Measurements from ENCODE around the gene PDGFB.

PDGFB gene

DNA sequence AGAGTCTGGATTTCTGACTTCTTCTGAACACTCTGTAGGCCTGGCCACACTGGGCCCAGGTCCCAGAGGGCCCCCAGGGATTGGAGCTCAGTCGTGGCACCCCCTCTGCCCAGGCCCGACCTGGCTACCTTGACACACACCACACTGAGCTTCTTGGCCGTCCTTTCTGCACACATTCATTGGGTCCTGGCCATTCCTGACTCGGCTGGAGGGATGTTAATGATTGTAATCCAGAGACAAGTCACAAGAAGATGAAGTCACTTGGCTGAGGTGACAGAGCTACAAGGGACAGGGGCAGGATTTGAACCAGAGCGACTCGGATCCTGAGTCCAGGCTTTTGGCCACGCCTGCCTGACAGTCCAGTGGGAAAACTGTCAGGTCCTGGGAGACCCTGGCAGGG is 23.9 kb upstream of the PDGFB start:
- no peak overlapping the region for H3K27ac Mint-ChIP-seq

DNA sequence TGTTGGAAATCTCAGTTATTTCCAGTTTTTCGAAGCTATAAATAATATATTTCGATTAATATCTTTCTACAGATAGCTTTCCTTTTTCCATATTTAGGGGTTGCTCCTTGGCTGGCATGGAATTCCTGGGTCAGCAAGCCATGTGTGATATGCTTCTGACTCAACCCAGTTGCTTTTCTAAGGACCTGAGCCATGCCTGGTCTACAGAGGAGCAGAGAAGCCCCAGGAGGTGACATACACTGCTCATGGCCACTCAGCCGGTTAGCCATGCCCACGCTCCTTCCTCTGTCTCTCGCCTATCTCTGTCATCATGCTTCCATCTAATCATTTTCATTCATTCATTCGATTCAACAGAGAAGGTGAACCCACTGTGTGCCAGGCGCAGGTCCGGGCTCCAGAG is 23.2 kb upstream of the PDGFB start:
- Mint-ChIP-seq H3K9me3 (no peaks in the 10 kb centered on the region), H3K27me3 (peaks cover 10% of the 10 kb centered on the region), H3K4me3 (no peak overlapping the region), H3K4me1 (ENCODE audit: low read depth) (peaks cover 15% of the 10 kb centered on the region), H3K36me3 (ENCODE audit: low read depth) (no peaks in the 10 kb centered on the region), H3K27ac (no peak overlapping the region)
- no peak for DNase-seq

More for the DNA sequence above, 23.9 kb upstream of the PDGFB start:
- DNase-seq: no peak
- peaks cover 10% of the 10 kb centered on the region for H3K27me3 Mint-ChIP-seq
- H3K4me1 Mint-ChIP-seq (ENCODE audit: low read depth): peaks cover 15% of the 10 kb centered on the region
- H3K4me3 Mint-ChIP-seq: no peak overlapping the region
- H3K9me3 Mint-ChIP-seq: no peaks in the 10 kb centered on the region
- H3K36me3 Mint-ChIP-seq (ENCODE audit: low read depth): no peaks in the 10 kb centered on the region

DNA sequence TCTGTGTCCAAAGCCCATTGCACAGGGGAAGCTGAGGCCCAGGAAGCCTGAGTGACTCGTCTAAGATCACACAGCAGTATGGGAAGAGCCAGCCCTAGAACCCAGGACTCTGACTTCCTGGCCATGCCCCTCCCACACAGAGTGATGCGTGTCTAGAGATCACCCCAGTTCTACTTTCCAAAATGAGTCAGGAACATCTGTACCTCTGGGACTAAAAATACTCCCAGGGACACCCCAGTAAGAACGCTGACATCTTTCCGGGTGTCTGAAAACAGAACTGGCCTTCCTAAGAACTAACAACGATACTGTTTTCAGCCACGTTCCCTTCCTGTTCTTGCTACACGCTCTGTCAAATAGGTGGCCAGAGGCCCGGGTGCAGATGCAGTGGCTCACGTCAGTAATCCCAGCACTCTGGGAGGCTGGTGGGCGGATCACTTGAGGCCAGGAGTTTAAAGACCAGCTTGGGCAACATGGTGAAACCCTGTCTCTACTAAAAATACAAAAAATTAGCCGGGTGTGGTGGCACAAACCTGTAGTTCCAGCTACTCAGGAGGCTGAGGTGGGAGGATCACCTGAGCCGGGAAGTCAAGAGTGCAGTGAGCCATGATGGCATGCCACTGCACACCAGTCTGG is 21.7 kb upstream of the PDGFB start:
- Mint-ChIP-seq H3K36me3 (ENCODE audit: low read depth) (no peaks in the 10 kb centered on the region), H3K4me3 (no peak overlapping the region), H3K27me3 (peaks cover 10% of the 10 kb centered on the region), H3K9me3 (peaks cover 6% of the 10 kb centered on the region), H3K27ac (peak overlapping the region; percentile 87), H3K4me1 (ENCODE audit: low read depth) (peaks cover 15% of the 10 kb centered on the region)
- no peak for DNase-seq

DNA sequence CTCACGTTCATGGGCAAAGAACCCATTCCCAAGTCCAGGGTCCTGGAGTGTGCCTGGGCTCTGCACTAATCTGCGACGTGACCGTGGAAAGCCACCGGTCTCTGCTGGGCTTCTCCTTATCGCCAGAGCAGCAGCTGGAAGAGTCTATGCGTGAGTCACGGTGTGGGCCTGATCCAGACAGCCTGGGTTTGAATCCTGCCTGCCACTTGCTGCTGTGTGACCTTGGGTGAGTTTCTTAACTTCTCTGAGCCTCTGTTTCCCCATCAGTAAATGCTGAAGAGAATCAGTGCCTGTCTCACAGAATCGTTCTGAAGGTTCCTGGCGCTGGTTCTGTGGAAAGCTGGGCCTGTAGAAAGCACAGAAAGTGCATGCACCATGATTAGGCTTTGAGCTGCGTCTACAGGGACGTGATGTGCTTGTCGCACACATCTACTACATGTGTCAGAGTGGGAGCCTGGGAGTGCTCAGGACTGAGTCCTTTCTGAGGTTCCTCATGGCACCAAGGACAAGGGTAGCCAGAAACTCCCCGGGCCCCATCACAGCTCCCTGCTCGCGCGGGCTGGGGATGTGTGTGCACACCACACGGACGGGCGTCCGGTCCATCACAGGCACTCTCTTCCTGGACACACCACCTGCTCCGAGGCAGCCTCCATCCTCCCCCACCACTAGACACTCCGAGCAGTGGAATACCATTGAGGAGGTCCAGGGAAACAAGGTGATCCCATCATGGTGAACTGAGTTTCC is 20.5 kb upstream of the PDGFB start:
- no peak for DNase-seq
- Mint-ChIP-seq H3K4me3 (no peak overlapping the region), H3K27me3 (peaks cover 10% of the 10 kb centered on the region), H3K27ac (peak overlapping the region; percentile 22), H3K9me3 (peaks cover 12% of the 10 kb centered on the region), H3K36me3 (ENCODE audit: low read depth) (no peaks in the 10 kb centered on the region), H3K4me1 (ENCODE audit: low read depth) (peaks cover 15% of the 10 kb centered on the region)

DNA sequence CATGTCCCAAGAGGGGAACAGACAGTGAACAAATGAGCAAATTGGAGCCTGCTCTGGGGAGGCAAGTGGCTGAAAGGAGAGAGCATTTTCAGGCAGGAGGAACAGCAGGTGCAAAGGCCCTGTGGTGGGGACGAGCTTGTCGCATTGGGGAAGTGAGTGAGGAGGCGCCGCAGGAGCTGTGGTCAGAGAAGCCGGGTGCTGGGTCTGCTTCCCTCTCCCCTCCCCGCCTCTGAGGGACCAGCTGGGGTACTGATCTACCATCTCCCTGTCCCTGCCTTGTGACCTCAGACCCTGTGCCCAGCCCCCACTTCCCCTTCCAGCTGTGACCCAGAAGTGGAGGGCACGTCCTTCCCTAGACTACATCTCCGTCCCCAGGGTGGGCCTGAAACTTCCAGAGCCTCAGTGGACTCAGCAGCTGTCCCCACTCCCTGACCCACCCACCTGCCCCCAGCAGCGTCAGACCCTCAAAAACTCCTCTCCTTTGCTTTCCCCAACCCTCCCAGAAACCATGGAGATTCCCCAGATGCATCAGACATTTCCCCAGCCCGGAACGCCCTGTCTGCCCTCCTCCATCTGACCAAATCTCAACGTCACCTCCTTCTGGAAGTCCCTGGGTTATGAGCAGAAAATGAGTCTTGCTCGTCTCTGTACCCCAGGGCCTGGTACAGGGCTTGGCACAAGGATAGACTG is 19.7 kb upstream of the PDGFB start:
- peaks cover 15% of the 10 kb centered on the region for H3K4me1 Mint-ChIP-seq (ENCODE audit: low read depth)

DNA sequence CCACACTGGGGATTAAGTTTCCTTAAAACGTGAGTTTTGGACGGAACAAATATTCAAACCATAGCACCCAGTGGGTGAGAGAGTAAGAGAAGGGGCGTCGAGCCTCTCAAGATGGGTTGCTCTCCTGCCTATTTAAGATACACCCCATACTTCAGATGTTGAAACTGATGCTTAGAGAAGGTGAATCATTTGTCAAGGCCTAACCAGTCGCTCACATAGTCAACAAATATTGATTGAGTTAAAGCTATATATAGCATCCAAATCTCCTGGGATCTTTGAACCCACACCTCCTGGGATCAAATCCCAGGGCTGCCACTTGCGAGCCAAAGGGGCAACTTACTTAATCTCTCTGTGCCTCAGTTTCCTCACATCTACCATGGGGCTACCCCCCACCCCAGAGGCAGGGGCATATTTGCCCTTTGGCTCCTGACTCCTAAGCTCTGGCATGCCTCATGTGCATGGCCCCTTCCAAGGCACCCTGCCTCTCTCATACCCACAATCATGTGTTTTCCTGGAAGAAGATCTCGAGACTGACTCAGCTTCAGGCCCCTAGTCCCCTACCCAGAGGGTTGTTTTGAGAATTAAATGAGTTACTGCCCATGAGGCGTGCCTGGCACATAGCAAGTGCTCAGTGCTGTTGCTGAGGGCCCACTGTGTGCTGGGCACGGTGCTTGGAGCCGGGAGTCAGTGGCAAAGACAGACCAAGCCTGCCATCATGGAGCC is 19.0 kb upstream of the PDGFB start:
- Mint-ChIP-seq H3K9me3 (peaks cover 12% of the 10 kb centered on the region), H3K4me3 (no peak overlapping the region), H3K4me1 (ENCODE audit: low read depth) (peaks cover 15% of the 10 kb centered on the region), H3K36me3 (ENCODE audit: low read depth) (no peaks in the 10 kb centered on the region), H3K27ac (peak overlapping the region; percentile 29), H3K27me3 (peaks cover 10% of the 10 kb centered on the region)
- no peak for DNase-seq

More for the DNA sequence above, 19.7 kb upstream of the PDGFB start:
- peaks cover 12% of the 10 kb centered on the region for H3K9me3 Mint-ChIP-seq
- H3K4me3 Mint-ChIP-seq: no peak overlapping the region
- peak overlapping the region; percentile 29 for H3K27ac Mint-ChIP-seq
- H3K27me3 Mint-ChIP-seq: peaks cover 10% of the 10 kb centered on the region
- no peak for DNase-seq
- no peaks in the 10 kb centered on the region for H3K36me3 Mint-ChIP-seq (ENCODE audit: low read depth)

DNA sequence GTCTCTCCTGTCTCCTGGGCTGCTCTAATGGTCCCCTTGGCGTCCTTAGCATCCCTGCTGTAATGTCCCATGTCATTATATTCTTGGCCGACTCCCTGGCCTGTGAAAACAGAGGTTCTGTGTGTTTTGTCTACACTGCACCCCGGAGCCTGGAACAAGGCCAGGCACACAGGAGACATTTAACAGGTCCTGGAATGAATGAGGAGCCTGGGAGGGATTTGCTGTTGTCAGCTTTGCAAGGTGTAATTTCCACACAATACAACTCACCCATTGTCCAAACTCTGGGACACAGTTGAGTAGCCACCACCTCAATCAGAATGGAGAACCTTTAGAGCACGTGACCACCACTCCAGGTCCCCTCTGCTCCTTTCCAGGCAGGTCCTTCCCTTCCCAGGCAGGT is 14.9 kb upstream of the PDGFB start:
- H3K36me3 Mint-ChIP-seq (ENCODE audit: low read depth): no peaks in the 10 kb centered on the region
- no peak for DNase-seq
- H3K27ac Mint-ChIP-seq: no peak overlapping the region
- peaks cover 17% of the 10 kb centered on the region for H3K27me3 Mint-ChIP-seq
- peaks cover 12% of the 10 kb centered on the region for H3K9me3 Mint-ChIP-seq
- H3K4me1 Mint-ChIP-seq (ENCODE audit: low read depth): peaks cover 17% of the 10 kb centered on the region
- H3K4me3 Mint-ChIP-seq: no peak overlapping the region

DNA sequence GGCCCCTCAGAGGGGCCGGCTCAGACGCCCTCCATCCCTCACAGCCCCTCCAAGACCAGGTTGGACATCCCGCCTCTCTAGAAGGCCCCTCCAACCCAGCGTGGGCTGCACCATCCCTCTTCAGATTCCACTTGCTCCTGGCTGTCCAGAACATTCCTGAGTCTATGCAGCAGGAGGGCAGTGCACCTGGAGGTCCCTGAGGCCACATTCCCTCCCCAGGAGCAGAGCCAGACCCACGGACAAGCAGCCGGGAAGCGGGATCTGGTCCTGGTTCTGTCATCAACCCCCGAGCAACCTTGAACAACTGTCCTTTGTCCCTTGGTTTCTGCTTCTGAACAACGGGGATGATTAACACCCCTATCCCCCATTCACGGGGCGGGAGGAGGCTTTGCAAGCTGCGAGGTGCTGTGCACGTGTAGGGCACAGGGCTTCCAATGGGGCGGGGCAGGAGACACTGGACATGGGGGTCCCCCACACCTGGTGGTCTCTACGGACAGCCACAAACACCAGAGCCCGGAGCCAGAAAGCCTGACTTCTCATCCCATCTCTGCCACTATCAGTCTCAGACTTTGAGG is 13.2 kb upstream of the PDGFB start:
- Mint-ChIP-seq H3K27ac (no peak overlapping the region), H3K4me1 (ENCODE audit: low read depth) (peaks cover 25% of the 10 kb centered on the region), H3K9me3 (peaks cover 12% of the 10 kb centered on the region), H3K27me3 (peaks cover 13% of the 10 kb centered on the region), H3K4me3 (no peak overlapping the region), H3K36me3 (ENCODE audit: low read depth) (no peaks in the 10 kb centered on the region)
- no peak for DNase-seq

DNA sequence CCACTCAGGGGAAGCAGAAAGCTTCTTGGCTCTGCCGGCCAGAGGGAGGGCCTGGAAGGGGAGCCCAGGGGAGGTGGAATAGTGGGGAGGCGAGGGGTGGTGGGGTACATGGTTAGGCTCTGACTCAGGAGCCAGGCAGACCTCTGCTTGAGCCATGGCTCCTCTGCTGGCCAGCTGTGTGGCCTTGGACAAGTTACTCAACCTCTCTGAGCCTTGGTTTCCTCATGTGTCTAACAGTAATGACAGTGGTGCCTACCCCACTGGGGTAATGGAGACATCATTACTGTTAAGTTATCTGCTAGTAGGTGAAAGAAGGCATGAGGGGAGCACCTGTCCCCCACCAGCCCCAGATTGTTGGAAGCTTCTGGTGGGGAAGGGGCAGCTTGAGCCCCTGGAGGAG is 12.2 kb upstream of the PDGFB start:
- Mint-ChIP-seq H3K36me3 (ENCODE audit: low read depth) (no peaks in the 10 kb centered on the region), H3K9me3 (peaks cover 10% of the 10 kb centered on the region), H3K4me1 (ENCODE audit: low read depth) (peaks cover 31% of the 10 kb centered on the region), H3K4me3 (no peak overlapping the region), H3K27ac (no peak overlapping the region), H3K27me3 (peaks cover 21% of the 10 kb centered on the region)
- DNase-seq: no peak

DNA sequence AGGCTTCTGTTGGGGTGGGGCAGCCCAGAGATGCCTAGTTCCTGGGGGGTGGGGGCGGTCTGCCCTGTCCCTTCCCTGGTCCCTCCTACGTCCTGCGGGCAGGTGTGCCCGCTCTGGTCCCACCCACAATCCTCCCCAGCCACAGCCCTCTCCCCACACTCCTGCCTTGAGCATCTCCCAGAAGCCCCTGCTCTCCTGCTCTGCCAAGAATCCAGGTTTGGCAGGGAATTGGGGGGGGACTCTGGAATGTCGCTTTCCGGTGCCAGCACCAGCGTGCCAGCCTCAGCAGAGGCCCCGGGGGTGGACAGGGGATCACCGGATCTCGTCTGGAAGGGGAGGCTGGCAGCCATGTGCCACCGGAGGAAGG is 11.4 kb upstream of the PDGFB start:
- no peak for DNase-seq
- H3K36me3 Mint-ChIP-seq (ENCODE audit: low read depth): no peaks in the 10 kb centered on the region
- H3K4me3 Mint-ChIP-seq: no peak overlapping the region
- no peak overlapping the region for H3K27ac Mint-ChIP-seq
- peaks cover 29% of the 10 kb centered on the region for H3K27me3 Mint-ChIP-seq
- H3K4me1 Mint-ChIP-seq (ENCODE audit: low read depth): peaks cover 31% of the 10 kb centered on the region
- H3K9me3 Mint-ChIP-seq: peaks cover 4% of the 10 kb centered on the region

DNA sequence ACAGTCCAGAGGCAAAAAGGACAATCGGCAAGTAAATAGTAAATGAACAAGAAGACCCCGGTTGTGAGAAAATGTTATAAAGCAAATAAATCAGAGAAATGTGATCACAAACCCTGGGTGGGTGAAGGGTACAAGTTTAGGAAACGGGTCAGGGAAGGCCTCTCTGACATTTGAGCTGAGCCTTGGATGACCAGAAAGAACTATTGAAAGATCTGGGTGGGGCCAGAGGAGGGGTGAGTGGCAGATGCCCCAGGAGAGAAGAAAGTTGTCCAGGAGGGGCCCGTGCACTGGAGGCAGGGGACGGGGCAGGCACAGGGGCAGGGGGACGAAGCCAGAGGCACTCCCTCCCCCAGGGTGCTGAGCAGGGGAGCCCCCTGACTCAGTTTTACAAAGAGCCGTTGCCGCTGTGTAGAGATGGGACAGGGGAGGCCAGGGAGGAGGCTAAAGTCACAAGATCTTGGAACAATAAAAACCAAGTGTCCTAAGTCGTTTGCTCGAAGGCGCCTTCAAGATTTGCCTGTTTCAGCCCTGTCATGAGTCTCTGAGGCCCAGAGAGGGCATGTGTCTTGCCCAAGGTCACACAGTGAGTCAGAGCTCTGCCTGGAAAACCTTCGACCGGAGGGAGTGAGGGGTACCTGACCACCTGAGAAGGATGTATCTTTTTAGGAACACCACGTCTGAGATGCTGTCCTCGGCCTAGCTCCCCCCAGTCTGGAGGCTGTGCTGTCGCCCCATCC is 10.8 kb upstream of the PDGFB start:
- no peaks in the 10 kb centered on the region for H3K9me3 Mint-ChIP-seq
- H3K36me3 Mint-ChIP-seq (ENCODE audit: low read depth): no peaks in the 10 kb centered on the region

DNA sequence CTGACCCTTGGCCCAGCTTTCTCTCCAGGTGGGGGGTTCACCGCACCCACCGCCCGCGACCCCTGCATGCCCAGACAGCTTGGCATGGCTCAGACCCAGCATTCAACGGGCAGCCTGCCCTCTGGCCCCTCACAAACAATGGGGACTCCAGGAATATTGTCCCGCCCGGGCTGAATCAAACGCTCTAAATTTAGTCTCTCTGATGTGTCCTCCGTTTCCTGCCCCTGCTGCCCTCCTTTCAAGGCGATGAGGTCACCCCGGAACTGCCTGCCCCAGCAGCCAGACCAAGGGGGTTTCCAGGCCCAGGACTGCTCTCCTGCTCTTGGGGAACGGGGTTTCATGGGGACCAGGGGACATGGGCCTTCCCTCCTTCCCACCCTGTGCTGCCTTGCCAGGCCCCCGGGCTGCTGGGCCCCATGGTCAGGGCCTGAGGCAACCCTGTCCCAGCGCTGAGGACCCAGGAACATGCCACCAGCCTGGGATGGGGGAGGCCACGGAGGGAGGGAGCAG is 10.1 kb upstream of the PDGFB start:
- no peak overlapping the region for H3K27ac Mint-ChIP-seq
- H3K36me3 Mint-ChIP-seq (ENCODE audit: low read depth): no peaks in the 10 kb centered on the region
- no peaks in the 10 kb centered on the region for H3K9me3 Mint-ChIP-seq
- H3K27me3 Mint-ChIP-seq: peaks cover 37% of the 10 kb centered on the region
- H3K4me1 Mint-ChIP-seq (ENCODE audit: low read depth): peaks cover 31% of the 10 kb centered on the region
- H3K4me3 Mint-ChIP-seq: peak overlapping the region; percentile 42
- DNase-seq: peak; percentile 50

More for the DNA sequence above, 10.8 kb upstream of the PDGFB start:
- Mint-ChIP-seq H3K27me3 (peaks cover 34% of the 10 kb centered on the region), H3K4me1 (ENCODE audit: low read depth) (peaks cover 31% of the 10 kb centered on the region), H3K27ac (peak overlapping the region; percentile 37), H3K4me3 (no peak overlapping the region)
- no peak for DNase-seq

DNA sequence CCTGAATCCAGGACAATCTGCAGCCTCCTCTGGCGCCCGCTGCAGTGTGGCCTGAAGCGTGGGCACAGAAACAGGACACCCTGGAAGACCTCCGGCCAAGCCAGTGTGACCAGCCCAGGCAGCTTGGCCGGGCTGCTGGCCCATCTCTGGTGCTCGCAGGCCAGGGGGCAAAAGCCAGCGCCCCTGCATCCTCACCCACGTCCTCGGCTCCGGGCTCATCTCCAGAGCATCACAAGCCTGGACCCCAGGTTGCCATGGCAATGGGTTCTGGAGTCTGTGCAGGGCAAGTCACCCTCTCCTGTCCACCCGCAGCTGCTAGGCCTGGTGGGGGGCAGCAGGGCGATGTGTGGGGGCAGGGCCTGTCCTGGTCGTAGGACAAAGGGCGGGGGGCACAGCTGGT is 9.3 kb upstream of the PDGFB start:
- Mint-ChIP-seq H3K27me3 (peaks cover 43% of the 10 kb centered on the region), H3K27ac (no peak overlapping the region), H3K4me1 (ENCODE audit: low read depth) (peaks cover 31% of the 10 kb centered on the region), H3K9me3 (no peaks in the 10 kb centered on the region), H3K4me3 (no peak overlapping the region), H3K36me3 (ENCODE audit: low read depth) (no peaks in the 10 kb centered on the region)
- no peak for DNase-seq

Measured in activated T-cell treated with anti-CD3 and anti-CD28 coated beads, Interleukin-2, amount 50 U/mL, for 24 hours (primary cell).